Hepatocyte (in vitro differentiated cells): ENCODE results near the gene HBA2.
"Not testable (repeated sequence)": the region's sequence is repeated elsewhere in the genome, so short reads cannot be mapped to it uniquely, and the experiment has no call there.

ENCODE experiments used
- EZH2 ChIP-seq: fragments of 200-600 bp; sonication (generic); IDR thresholded peaks from 2 replicates; pipeline ENCODE4 v1.6.1; 2016; ENCODE audit warnings: antibody characterized with exemption, mild to moderate bottlenecking, borderline replicate concordance
- TF ChIP-seq, protein P1 (sequence below): fragments of 200-600 bp; sonication (generic); IDR thresholded peaks from 2 replicates; pipeline ENCODE4 v1.5.1; 2016; ENCODE audit warnings: antibody characterized with exemption, mild to moderate bottlenecking; ENCODE audit not compliant: poor library complexity

DNA sequence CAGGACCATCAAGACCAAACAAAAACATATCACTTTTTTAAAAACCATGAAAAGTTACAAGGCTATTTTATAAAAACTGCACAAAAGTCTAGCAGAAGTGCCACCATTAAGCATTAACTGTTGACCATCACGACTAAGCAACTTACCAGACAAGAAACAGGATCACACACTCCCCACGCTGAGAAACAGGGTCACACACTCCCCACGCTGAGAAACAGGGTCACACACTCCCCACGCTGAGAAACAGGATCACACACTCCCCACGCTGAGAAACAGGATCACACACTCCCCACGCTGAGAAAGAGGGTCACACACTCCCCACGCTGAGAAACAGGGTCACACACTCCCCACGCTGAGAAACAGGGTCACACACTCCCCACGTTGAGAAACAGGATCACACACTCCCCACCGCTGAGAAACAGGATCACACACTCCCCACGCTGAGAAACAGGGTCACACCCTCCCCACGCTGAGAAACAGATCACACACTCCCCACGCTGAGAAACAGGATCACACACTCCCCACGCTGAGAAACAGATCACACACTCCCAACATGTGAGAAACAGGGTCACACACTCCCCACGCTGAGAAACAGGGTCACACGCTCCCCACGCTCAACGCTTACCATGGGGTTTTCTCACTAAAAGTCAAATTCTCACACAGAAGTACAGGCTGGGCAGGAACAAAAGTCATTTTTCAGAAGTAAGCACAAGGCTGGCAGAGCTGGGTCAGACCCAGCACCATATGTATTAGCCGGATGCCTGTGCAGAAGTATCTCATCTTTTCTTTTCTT is 48.9 kb upstream of the HBA2 start:
- not testable (repeated sequence) for TF ChIP-seq EZH2
- TF ChIP-seq, protein P1, sequence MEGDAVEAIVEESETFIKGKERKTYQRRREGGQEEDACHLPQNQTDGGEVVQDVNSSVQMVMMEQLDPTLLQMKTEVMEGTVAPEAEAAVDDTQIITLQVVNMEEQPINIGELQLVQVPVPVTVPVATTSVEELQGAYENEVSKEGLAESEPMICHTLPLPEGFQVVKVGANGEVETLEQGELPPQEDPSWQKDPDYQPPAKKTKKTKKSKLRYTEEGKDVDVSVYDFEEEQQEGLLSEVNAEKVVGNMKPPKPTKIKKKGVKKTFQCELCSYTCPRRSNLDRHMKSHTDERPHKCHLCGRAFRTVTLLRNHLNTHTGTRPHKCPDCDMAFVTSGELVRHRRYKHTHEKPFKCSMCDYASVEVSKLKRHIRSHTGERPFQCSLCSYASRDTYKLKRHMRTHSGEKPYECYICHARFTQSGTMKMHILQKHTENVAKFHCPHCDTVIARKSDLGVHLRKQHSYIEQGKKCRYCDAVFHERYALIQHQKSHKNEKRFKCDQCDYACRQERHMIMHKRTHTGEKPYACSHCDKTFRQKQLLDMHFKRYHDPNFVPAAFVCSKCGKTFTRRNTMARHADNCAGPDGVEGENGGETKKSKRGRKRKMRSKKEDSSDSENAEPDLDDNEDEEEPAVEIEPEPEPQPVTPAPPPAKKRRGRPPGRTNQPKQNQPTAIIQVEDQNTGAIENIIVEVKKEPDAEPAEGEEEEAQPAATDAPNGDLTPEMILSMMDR: not testable (repeated sequence)
